Kidney glomerular epithelial cell (primary cell): Measurements from ENCODE around the gene GRM4.

ENCODE experiments used
- DNase-seq: peaks from one replicate; lab custom pipeline; 2025; lab: John Stamatoyannopoulos, UW

The GRM4 gene

DNA sequence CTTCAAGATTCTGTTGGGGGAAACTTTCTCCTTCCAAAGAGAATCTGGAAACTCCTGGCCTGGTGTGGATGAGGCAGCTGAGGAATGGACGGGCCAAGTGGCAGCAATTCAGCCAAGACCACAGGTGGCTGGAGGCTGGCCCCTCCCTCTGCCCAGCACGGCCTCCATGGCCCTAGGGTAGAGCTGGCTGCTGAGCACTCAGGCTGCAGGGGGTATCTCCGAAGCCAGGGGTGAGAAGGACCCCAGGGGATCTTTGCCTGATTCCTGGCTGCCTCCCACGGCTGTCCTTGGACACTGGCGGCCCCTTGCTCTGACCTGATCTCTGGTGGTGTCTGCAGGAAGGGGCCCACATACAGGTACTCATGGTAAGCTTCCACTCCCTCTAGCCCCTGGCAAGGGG lies 39.0 kb downstream of the GRM4 start:
- DNase-seq: no peak

DNA sequence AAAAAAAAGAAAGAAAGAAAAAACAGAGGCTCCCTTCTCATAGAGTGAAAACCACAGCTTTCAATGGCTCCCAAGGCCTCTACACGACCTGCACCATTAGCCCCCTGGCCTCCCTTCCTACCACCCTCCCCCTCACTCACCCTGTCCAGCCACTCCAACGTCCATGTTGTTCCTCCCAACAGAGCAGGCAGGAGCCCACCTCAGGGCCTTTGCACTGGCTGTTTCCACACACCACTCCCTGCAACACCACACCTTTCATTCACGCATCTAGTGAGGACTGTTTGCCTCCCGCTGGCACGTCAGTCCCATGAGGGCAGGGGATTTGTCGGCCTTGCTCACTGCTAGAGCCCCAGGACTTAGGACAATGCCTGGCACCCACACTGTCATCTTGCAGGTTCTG lies 39.5 kb downstream of the GRM4 start:
- no peak for DNase-seq

DNA sequence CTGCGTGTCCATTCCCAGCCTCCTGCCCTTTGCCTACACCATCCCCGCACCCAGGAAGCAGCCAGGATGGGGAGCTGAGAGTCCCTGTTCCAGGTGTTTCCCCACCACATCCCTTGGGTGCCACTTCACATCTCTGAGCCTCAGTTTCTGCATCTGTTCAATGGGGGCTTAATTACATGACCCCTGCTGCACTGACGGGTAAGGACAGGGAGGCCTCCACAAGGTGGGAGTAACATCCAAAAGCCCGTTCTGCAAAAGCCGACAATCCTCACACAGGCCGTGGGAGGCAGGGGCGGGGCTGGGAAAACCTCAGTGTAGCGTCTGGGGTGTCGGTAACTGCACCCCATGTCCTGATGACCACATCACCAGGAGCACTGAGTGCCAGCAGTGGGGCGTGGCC lies 41.3 kb downstream of the GRM4 start:
- no peak for DNase-seq

- DNase-seq: no peak
Observed at GRCh38 chr6:34104186-34104585, 41.7 kb downstream of the GRM4 start.

DNA sequence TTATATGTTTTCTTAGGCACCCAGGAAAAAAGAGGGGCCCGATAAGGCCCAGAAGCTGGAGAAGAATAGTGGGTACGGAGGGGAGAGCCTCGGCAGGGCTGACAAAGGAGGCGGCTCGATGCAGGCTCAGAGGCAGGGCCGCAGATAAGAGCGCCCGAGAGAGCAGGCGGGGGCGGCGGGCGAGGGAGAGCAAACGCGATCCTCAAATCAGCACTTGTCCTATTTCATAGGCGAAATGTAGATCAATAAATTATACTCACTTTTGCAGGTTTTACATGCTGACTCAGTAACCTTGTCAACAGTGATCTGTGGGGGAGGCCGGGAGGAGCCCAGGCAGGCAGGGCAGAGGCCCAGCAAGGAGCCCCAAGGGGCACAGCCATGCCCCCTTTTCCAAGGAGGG lies 42.6 kb downstream of the GRM4 start:
- DNase-seq: no peak

GRCh38 chr6:34102696-34103095 lies 43.2 kb downstream of the GRM4 start:
- no peak for DNase-seq

- DNase-seq: no peak
Observed at GRCh38 chr6:34102099-34102656, 43.7 kb downstream of the GRM4 start.

DNA sequence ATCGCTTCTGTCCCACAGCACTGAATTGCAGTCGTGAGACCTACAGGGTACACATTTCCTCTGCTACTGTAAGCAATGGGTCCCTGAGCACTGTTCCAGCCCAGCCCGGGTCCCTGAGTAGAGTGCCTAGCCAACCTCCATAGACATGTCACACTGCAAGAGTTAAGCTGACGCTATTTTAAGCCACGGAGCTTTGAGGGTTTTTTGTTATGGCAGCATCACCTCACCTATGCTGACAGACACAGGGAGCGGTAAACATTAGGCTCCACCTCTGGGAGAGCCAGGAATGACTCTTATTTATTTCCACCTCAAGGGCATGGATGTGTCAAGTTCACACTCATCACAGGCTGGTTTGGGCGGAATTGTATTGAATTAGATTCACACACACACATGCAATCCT lies 45.1 kb downstream of the GRM4 start:
- no peak for DNase-seq

DNA sequence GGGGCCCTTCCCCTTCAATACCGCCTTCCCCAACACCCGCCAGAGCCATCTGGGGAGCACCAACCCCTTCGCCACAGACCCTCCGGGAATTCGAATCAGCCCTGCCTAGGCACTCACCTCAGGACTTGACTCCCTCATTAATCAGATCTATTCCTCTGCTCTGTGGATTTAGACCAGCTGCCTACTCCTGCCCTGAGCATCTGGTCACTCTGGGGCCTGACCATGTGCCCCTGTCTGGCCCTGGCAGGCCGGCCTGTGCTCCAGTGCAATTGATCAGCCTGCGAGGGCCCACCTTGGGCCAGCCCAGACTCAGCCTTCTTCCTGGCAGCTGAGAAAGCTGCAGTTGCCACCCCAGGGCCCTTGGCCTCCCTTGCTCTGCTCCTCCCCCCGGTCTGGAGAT lies 46.0 kb downstream of the GRM4 start:
- no peak for DNase-seq

- no peak for DNase-seq
Observed at GRCh38 chr6:34098045-34098936, 47.6 kb downstream of the GRM4 start.

GRCh38 chr6:34096814-34097213 lies 49.1 kb downstream of the GRM4 start:
- no peak for DNase-seq

GRCh38 chr6:34096193-34096592 lies 49.7 kb downstream of the GRM4 start:
- DNase-seq: no peak

- no peak for DNase-seq
Observed at GRCh38 chr6:34095741-34096140, 50.1 kb downstream of the GRM4 start.

- no peak for DNase-seq
Observed at GRCh38 chr6:34095136-34095505, 50.8 kb downstream of the GRM4 start.

DNA sequence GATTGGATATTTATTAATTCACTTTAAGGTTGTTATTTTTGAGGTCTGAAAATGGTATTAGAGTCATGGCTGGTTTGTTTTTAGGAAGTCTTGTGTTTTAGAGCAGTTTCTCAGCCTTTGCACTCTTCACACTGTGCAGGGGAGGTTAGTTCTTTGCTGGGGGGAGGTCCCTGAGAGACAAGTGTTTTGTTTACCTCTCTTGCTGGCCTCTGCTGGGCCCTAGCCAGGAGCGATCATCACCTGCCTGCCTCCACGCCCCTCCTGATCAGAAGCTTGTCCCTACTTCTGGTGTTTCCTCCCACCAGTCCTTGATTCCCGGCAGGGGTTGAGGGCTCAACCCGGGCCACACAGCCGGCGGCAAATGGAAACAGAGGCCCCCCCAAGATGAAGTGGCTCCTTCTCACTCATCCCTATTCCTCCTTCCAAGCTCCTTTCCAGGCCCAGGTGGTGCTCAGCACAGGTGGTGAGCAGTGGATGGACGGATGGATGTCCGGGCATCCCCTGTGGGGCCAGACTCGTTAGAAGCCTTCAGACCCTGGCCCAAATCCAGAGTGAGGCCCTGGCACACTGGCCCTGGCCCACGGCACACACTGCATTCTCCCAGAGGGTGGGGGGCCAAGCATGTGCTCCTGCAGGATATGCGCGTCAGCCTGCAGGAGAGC lies 51.3 kb downstream of the GRM4 start:
- DNase-seq: no peak

DNA sequence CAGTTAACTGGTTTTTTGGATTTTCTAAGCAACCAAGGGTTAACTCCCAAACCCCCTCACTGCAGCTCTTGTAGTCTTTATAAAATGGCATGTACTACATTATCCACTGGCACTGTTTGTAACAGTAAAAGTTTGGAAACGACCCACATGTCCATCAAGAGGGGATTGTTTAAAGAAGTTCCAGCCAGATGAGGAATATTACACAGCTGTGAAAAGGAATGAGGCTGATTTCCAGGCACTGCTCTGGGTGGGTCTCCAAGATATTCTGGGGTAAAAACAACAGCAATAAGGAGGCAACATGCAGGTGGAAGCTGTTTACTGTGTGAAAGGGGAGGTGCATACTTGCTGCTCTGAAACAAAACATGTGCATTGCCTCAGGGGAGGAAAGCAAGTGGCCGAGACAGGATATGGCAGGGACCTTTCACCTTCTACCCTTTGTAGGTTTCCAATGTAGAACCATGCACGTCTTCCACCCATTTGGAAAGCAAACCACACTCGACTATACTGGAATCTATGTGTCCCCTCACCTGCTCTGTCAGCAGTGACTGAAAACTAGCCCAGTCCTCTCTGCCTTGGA lies 51.9 kb downstream of the GRM4 start:
- no peak for DNase-seq

GRCh38 chr6:34093206-34093605 lies 52.7 kb downstream of the GRM4 start:
- DNase-seq: no peak

DNA sequence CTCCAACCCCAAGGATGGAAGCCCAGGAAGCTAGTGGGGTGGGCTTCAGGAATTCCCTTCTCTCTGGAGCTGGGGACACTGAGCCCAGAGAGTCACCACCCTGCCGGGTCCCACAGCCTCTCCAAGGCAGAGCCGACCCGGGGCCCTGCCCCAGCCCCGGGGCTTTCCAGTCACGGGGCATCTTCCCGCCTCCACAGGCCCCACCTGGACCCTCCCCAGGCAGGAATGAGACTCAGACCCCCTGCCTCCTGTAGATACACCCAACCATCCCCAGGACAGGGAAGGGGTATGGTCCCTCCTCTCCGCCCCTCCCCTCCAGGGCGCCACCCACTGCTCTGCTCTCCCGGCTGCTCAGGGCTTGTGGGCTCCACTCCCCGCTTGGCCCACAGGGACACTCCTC lies 53.3 kb downstream of the GRM4 start:
- no peak for DNase-seq

GRCh38 chr6:34090935-34091334 lies 55.0 kb downstream of the GRM4 start:
- no peak for DNase-seq

- no peak for DNase-seq
Observed at GRCh38 chr6:34090529-34090928, 55.4 kb downstream of the GRM4 start.

GRCh38 chr6:34086558-34086957 lies 59.3 kb downstream of the GRM4 start:
- no peak for DNase-seq

GRCh38 chr6:34085453-34086170 lies 60.3 kb downstream of the GRM4 start:
- no peak for DNase-seq
